Measurements from ENCODE around the gene IFNA2. TPM values are rescaled to one million over a fixed set of nuclear protein-coding genes. Genes with fewer than 3 reads are reported as not detected.
"Not testable (repeated sequence)": the region's sequence is repeated elsewhere in the genome, so short reads cannot be mapped to it uniquely, and the experiment has no call there.

IFNA2 gene
- total RNA-seq, 4 donors from 2014 or later: not detected

- H3K27me3 ChIP-seq: peaks cover 64% of the 10 kb centered on the region
- peak in 1 of 2 donors; percentile 74 for DNase-seq (ENCODE audit: low spot score in 2 of 2)
- no peak overlapping the region for H3K27ac ChIP-seq
- peaks cover 7% of the 10 kb centered on the region for H3K4me1 ChIP-seq
- WGBS: 21% methylated on average over 17 of the region's 40 CpGs
- TF ChIP-seq CTCF (IDR thresholded peaks at IDR 0.05) (peak in 1 of 2 donors; percentile 64), POLR2AphosphoS5 (IDR thresholded peaks at IDR 0.05) (no peak)
- no peaks in the 10 kb centered on the region for H3K36me3 ChIP-seq
- H3K9me3 ChIP-seq: no peaks in the 10 kb centered on the region
- H3K4me3 ChIP-seq: peak overlapping the region; percentile 44
Measured at GRCh38 chr9:21395778-21396717, 10.8 kb upstream of the IFNA2 start.

GRCh38 chr9:21392270-21392669 is 7.1 kb upstream of the IFNA2 start:
- TF ChIP-seq EP300 (IDR thresholded peaks at IDR 0.05): no peak
- TF ChIP-seq CTCF (IDR thresholded peaks at IDR 0.05): peak in 1 of 2 donors; percentile 23
- no peak for TF ChIP-seq POLR2A (IDR thresholded peaks at IDR 0.05)
- no peak for TF ChIP-seq POLR2AphosphoS5 (IDR thresholded peaks at IDR 0.05)
- Histone ChIP-seq H3K4me1 (peaks cover 7% of the 10 kb centered on the region), H3K9me3 (no peaks in the 10 kb centered on the region), H3K27ac (no peak overlapping the region), H3K27me3 (peaks cover 55% of the 10 kb centered on the region), H3K36me3 (no peaks in the 10 kb centered on the region), H3K4me3 (no peak overlapping the region)
- DNase-seq (ENCODE audit: low spot score in 2 of 2): no peak
- 79% methylated on average over 6 of the region's 6 CpGs for WGBS

GRCh38 chr9:21383627-21384026 is 1.6 kb downstream of the IFNA2 start:
- Histone ChIP-seq H3K27me3 (peaks cover 33% of the 10 kb centered on the region), H3K4me3 (no peak overlapping the region), H3K9me3 (no peaks in the 10 kb centered on the region), H3K27ac (no peak overlapping the region), H3K36me3 (no peaks in the 10 kb centered on the region), H3K4me1 (no peaks in the 10 kb centered on the region)
- TF ChIP-seq CTCF (IDR thresholded peaks at IDR 0.05) (no peak), EP300 (IDR thresholded peaks at IDR 0.05) (no peak), POLR2A (IDR thresholded peaks at IDR 0.05) (no peak)
- 76% methylated on average over 4 of the region's 4 CpGs for WGBS
- no peak for DNase-seq (ENCODE audit: low spot score in 2 of 2)

GRCh38 chr9:21381448-21382339 is 3.5 kb downstream of the IFNA2 start:
- Histone ChIP-seq H3K4me1 (no peaks in the 10 kb centered on the region), H3K27ac (no peak overlapping the region), H3K36me3 (no peaks in the 10 kb centered on the region), H3K4me3 (no peak overlapping the region), H3K9me3 (no peaks in the 10 kb centered on the region), H3K27me3 (peaks cover 20% of the 10 kb centered on the region)
- no peak for DNase-seq (ENCODE audit: low spot score in 2 of 2)
- 50% methylated on average over 5 of the region's 5 CpGs for WGBS
- TF ChIP-seq CTCF (IDR thresholded peaks at IDR 0.05): no peak
- no peak for TF ChIP-seq POLR2AphosphoS5 (IDR thresholded peaks at IDR 0.05)
- no peak for TF ChIP-seq EP300 (IDR thresholded peaks at IDR 0.05)
- no peak for TF ChIP-seq POLR2A (IDR thresholded peaks at IDR 0.05)

- 83% methylated on average over 4 of the region's 4 CpGs for WGBS
- H3K4me1 ChIP-seq; H3K27me3 ChIP-seq; H3K36me3 ChIP-seq; H3K9me3 ChIP-seq; DNase-seq (ENCODE audit: low spot score in 2 of 2); H3K4me3 ChIP-seq; H3K27ac ChIP-seq: not testable (repeated sequence)
Measured at GRCh38 chr9:21371467-21371866, 13.7 kb downstream of the IFNA2 start.

Data from suprapubic skin (tissue), 4 donors.